Stimulated activated CD4-positive, alpha-beta T cell treated with anti-CD3 and anti-CD28 coated beads, Interleukin-4, amount 100 ng/mL, for 4 hours (primary cell): ENCODE data around the gene TESK1.

Source experiments
- DNase-seq, 2 experiments: peaks; one replicate each; pipeline ENCODE4 v3.0.0-alpha.2; 2020

Gene TESK1, protein sequence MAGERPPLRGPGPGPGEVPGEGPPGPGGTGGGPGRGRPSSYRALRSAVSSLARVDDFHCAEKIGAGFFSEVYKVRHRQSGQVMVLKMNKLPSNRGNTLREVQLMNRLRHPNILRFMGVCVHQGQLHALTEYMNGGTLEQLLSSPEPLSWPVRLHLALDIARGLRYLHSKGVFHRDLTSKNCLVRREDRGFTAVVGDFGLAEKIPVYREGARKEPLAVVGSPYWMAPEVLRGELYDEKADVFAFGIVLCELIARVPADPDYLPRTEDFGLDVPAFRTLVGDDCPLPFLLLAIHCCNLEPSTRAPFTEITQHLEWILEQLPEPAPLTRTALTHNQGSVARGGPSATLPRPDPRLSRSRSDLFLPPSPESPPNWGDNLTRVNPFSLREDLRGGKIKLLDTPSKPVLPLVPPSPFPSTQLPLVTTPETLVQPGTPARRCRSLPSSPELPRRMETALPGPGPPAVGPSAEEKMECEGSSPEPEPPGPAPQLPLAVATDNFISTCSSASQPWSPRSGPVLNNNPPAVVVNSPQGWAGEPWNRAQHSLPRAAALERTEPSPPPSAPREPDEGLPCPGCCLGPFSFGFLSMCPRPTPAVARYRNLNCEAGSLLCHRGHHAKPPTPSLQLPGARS

DNA sequence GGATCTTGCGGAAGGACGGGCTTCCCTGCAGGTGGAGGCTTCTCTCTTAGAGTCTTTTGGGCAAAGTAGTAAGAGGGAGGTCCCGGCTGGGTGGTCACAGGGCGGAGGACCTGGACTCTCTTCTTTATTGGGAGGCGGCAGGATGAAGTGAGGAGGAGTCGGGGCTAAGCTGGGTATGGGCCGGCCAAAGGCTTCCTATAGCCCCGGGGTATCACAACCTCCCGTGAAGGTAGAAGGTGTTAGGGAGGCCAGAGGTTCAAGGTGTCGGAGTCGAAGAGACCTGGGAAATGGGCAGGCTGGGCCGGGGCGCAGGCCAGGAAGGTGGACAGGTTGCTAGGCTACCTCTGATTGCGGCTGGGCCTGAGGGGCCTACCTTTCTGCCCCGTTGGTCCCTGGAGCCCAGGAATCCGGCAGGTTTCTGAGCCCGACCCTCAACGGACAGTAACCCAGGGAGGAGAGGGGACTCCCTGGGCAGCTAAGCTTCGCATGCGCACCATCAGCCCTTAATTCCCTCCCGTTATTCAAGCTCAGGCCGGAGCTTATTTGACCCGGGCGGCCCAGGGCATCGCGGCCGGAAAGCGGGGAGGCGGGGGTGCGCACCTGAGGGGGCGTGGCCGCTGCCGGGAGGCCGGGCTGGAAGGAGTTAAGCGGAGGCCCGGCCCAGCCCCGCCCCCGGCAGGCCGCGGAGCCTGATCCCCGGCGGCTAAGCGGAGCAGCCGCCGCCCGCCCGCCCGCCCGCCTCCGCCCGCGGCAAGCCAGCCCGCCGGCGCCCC lies at the start of gene TESK1:
TESK1 (plus strand) TSS at position 685 of the 773 bp plus-strand sequence. CDS start 358 bp downstream, outside the sequence.
- DNase-seq: peak; percentile 80 to 86

DNA sequence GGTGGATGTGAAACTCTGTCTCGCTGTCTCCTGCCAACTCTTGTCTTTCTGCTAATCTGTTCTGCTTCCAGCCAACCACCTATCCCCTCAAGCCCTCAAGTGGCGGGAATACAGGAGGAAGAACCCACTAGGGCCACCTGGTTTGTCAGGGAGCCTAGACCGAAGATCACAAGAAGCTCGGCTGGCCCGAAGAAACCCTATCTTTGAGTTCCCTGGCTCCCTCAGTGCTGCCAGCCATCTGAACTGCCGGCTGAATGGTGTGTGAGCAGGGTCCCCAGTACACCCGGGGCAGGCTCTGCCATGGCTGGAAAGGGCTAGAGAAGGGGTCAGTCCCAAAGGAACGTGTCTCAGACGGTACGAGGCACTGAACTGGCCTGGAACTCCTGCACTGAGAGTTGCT lies 49.2 kb upstream of the TESK1 start:
- DNase-seq: no peak

DNA sequence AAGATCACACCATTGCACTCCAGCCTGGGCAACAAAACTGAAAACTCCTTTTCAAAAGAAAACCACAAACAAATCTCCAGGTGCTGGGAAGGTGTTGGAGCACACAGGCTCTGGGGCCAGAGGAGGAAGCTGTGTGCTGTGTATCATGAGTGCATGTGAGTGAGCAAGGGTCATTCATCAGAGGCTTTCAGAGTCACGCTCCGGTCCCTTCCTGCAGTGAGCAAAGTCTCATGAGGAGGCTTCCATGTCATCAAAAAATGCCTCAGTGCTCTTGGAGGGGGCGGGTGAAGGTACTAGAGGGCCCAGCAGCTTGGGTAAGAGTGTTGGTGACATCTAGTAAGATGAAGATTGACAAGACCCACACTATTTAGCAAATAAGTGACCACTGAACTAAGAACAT lies 48.3 kb upstream of the TESK1 start:
- no peak for DNase-seq

DNA sequence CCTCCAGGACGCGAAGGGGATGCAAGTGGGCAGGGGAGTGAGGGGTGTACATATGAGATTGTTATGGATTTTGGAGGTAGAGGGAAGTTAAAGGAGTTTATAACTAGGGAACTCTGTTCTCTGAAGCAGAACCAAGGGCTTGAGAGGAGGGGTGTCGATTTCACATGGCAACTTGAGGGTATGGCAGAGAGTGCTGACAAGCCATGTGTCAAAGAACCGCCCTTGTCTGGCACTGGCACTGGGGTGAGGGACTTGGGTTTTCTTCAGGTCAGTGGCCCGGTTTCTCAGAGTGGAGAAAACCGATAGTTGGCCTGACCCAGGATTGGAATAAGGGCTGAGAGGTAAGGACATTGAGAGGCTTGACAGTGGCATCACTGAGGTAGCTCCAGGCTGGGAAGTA lies 47.7 kb upstream of the TESK1 start:
- DNase-seq: no peak

DNA sequence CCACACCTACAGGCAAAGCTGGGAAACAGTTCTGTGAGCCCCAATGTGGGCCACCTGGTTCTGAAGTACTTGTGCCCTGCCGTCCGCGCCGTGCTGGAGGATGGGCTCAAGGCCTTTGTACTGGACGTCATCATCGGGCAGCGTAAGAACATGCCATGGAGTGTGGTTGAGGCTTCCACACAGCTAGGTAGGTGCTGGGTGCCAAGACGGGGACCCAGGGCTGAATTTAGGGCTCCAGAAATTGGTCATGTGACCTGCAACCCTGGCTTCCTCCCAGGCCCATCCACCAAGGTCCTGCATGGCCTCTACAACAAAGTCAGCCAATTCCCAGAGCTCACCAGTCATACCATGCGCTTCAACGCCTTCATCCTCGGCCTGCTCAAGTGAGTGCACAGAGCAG lies 46.9 kb upstream of the TESK1 start:
- DNase-seq: no peak

DNA sequence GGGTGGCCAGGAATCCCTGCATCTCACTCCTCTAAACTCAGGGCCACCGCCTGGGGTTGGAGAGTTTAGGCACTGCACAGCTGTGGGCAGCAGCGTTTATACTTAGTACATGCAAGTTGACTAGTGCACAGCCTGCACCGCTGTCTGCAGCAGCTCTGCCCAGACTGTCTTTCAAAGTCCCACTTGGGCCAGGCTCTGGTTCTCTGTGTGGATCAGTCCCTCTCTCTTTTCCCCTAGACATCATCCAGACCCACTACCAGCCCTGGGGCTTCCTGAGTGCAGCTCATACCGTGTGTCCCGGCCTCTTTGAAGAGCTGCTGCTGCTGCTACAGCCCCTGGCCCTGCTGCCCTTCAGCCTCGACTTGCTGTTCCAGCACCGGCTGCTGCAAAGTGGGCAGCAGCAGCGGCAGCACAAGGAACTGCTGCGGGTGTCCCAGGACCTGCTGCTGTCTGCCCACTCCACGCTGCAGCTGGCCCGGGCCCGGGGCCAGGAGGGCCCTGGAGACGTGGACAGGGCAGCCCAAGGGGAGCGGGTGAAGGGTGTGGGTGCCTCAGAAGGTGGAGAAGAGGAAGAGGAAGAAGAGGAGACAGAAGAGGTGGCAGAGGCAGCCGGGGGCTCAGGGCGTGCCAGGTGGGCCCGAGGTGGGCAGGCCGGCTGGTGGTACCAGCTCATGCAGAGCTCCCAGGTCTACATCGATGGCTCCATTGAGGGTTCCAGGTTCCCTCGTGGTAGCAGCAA lies 45.1 kb upstream of the TESK1 start:
- no peak for DNase-seq

DNA sequence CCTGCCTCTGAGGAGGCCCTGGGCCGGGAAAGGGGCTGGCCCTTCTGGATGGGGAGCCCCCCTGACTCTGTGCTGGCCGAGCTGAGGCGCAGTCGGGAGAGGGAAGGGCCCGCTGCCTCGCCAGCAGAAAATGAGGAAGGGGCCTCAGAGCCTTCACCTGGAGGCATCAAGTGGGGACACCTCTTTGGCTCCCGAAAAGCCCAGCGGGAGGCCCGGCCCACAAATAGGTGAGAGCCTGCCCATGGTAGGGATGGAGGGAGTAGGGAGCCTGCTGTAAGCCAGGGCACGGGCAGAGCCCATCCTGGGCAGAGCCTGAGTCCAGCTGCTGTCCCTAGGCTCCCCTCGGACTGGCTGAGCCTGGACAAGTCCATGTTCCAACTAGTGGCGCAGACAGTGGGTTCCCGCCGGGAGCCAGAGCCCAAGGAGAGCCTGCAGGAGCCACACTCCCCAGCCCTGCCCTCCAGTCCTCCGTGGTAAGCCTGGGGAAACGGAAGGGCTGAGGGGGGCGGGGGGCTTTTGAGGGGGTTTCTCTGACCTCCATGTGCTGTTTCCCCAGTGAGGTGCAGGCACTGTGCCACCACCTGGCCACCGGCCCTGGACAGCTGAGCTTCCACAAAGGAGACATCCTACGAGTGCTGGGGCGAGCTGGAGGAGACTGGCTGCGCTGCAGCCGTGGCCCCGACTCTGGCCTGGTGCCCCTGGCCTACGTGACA lies 44.3 kb upstream of the TESK1 start:
- DNase-seq: no peak

DNA sequence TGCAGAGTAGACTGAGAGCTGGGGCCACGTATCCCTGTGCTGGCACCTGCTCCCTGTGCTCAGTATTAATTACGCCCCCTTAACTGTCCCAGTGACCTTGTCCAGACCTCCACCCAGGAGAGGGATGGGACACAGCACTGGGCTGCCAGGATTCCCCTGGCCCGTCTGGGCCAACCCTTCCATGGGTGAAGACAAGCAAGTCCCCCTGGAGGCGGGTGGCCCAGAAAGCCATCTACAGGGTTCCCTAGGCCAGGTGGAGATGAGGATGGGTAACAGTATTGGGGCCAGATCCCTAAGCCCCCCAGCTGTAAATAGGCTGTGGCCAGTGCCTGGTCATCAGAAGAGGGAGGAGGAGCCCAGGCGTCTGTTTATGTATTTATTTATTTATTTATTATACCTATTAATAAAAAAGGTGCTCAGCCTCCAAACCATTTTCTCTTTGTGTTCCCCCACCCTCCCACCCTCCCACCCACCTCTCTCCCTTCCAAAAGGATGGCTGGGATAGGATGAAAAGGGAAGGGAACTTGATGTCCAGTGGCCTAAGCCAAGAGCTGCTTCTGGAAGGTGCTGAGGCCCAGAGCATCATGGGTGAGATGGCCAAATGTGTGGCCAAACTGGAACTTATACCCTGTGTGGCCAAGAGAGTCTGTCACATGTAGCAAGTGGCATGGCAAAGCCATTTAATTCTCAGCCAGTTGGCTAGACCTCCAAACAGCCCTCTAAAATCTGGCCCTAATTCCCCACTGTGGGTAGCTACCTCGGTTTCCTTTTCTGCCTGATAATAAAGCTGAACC lies 43.4 kb upstream of the TESK1 start:
- no peak for DNase-seq

DNA sequence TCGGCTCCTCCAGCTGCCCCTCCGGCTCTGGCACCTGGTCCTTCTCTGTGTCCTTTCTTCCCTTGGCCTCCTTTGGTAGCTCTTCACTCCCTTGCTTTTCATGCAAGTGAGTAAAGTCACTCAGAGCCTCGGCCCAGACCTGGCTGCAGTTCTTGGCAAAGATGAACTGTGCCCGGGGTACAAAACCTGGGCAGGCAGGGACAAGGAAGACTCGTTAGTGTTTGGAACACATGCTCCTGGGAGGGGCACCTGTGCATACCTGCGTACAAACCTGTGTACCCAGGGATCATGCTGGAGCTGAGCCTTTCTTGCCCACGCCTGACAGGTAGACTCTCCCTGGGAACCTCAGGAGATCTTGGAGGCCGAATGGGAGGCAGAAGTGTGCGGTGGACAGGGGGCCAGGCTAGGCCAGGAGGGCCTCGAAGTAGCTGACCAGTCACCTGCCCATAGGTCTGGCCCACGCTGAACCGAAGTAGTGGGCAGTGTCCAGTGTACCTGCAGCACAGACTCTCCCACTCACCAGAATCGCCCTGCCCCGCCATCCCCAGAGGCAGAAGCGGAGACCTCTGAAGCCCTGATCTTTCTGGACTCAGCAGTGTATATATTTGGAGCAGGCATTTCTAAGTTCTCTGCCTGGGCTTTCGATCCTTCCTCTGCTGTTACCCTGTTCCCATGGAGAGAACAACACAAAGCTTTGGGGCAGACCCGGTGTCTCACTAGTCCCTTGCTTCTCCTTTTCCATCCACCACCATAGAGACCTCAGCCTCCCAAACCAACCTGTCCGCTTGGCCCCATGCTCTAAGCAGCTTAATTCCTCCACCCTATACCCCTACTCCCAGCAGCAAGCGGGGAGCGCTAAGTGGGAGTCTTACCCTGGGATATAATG lies 41.9 kb upstream of the TESK1 start:
- no peak for DNase-seq

DNA sequence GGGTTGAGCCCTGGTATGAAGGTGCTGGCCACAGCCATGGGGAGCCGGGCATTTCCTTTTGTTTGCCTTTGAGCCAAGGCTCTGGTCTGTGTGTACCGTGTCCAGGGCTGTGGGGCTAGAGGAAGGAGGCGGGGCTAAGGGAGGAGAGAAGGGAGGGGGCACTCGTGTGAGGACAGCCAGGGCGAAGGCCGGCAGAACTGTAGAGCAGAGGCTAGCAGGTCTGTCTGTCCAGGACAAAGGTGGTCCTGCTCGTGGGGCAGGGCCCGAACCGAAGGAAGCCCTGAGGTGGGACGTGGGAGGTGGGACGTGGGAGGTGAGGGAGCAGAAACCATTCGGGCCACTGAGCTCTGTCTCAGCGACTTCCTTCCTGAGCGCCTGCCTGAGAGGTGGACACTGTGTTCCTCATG lies 41.3 kb upstream of the TESK1 start:
- no peak for DNase-seq

DNA sequence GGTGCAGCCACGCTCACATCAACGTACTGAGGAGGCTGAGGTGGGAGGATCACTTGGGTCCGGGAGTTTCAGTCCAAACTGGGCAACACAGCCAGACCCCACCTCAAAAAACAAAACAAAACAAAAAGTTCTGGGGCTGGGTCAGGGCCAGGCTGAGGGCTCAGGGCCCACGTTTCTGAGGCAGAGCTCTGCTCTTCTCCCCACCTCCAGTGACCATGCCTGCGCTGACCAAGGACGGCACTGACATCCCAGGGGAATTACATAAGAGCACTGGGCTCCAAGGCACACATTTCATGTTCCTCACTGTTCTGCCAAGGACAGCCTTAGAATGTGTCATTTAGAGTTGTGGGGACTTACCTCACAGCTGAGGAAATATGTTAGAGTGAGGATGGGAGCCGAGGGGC lies 40.4 kb upstream of the TESK1 start:
- no peak for DNase-seq

DNA sequence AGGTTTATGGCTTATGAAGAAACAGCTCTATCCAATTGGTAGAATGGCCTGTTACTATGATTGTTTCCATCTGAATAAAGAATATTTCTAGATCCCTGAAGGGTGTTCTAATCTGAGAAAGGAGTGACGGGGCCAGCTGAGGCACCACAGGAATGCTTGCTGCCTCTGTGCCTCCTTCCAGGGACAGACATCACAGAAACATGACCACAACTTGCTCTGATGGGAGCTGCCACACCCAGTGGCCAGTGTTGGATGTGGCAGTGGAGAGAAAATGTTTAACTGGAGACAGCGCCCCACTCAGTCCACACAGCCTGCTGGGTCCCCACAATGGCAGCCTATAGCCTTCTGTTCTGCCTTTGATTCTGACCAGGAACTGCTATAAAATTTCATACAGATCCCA lies 38.6 kb upstream of the TESK1 start:
- DNase-seq: no peak

DNA sequence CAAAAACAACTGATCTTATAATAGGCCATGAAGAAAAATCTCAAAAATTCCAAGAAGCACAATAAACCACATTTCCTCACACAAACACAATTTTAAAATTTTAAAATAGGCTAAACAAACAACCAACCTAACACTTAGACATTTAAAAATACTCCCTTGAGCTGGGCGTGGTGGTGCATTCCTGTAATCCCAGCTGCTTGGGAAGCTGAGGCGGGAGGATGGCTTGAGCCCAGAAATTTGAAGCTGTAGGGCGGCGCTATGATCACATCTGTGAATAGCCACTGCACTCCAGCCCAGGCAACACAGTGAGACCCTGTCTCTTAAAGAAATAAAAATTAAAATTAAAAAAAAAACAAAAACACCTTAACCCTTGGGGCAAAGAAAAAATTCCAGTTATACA lies 36.9 kb upstream of the TESK1 start:
- no peak for DNase-seq

DNA sequence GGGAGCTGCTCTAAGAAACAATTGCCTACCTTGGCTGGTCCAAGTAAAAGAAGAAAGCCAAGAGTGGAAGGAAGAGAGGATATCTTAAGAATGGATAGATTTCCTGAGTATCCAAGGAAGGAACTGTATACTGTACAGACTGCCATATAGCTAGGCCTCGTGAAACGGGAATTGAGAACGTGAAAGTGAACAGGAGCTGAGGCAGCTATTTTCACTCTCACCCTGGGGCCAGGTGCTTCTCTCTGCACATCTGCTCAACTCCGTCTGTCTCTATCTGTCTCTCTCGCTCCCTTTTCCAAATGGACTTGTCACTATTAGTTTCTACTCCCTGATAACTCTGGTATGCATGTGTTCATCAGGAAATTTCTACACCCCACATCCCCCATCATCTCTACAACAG lies 35.9 kb upstream of the TESK1 start:
- DNase-seq: no peak

DNA sequence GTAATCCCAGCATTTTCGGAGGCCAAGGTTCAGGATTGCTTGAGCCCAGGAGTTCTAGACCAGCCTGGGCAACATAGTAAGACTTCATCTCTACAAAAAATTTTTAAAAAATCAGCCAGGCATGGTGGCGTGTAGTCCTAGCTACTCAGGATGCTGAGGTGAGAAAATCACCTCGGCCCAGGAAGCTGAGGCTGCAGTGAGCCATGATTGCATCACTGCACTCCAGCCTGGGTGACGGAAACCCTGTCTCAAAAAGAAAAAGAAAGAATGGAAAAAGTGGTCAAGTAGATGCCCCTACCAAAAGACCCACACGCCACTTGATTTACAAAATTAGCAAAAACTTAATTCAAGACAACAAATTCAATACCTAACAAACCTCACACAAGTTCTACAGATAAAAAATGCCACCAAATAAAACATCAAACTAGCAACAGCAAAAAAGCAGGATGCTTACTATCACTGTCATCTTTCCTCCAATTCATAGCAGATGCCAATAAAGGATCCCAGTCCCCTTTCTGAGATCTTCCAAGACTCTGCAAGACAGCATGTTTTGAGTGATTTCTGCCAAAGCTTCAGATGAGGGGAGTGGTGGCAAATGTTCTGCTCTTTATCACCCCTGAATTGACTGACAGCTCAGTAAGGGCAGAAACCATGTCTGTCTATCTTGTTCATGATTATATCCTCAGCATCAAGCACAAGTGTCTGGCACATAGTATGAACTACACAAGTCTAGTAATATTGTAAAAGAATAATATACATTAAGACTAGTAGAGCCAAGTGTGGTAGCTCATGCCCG lies 34.2 kb upstream of the TESK1 start:
- no peak for DNase-seq

DNA sequence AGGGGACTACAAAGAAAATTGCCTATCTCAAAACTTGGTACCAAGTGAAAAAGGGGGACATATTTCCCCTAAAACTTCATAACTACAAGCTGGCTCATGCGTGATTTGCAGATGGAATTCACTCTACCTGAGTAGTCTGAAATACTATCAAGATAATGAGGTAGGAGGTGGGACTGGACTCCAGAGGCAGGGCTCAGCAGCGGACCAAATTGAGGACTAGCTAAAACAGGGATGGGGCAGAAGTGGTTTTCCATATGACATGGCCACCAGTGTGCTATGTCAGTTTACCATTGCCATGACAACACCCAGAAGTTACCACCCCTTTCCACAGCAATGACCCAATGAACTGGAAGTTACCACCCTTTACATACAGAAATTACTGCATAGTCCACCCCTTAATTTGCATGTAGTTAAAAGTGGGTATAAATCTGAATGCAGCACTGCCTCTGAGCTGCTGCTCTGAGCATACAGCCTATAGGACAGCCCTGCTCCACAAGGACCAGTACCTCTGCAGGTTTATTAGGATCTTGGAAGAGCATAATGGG lies 30.4 kb upstream of the TESK1 start:
- no peak for DNase-seq

DNA sequence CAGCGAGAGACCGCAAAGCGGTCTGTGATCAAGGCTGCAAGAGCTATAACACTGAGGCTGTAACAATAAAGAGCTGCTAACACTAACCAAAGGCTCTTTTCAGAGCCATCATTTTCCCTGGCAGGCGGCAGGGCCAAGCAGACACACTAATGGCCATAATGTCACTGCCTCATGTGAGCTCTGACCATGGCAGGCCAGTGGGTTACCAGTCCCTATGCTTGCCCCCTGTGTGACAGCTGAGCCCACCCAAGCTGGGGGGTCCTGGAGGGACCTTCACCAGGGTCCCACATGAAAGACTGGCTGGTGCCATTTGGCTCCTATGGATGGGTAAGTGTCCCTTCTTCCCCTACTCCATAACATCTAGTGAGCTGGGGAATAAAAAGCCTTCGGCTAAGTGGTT lies 29.6 kb upstream of the TESK1 start:
- no peak for DNase-seq

DNA sequence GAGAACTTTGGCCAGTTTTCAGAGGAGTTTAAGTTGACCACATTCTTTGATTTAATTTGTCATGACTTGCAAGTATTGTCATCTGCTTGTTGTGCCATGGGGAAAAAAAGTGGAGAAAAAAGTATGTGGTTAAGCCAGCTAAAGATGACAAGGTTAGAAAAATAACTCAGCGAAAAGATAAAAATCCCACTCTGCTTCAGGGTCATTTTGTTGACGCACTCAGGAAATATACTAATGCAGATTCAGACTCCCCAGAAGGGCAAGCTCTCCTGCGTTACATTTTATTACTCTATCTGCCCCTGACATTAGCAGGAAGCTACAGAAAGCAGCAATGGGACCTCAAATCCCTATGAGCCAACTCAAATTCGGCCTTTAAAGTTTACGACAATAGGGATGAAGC lies 27.6 kb upstream of the TESK1 start:
- DNase-seq: no peak

DNA sequence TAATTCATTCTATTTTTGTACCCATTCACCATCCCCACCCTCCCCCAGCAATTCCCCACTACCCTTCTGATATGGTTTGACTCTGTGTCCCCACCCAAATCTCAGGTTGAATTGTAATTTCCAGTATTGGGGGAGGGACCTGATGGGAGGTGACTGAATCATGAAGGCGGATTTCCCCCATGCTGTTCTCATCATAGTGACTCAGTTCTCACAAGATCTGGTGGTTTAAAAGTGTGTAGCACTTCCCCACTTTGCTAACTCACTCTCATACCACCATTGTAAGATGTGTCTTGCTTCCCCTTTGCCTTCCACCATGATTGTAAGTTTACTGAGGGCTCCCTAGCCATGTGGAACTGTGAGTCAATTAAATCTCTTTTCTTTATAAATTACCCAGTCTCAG lies 25.9 kb upstream of the TESK1 start:
- no peak for DNase-seq
